AG09309 (cell line): Measurements from ENCODE around the gene UFSP1.

Experiments used
- DNase-seq: peaks from one replicate; pipeline ENCODE4 v3.0.0-alpha.2; 2010; ENCODE audit warnings: low read depth
- H3K4me3 ChIP-seq: 2 replicates; pipeline ENCODE4 v1.5.1; 2011; ENCODE audit warnings: mild to moderate bottlenecking, low read depth, low read length, moderate library complexity; ENCODE audit not compliant: control insufficient read depth
- TF ChIP-seq, protein P1 (sequence below): IDR thresholded peaks from 2 replicates; pipeline ENCODE4 v1.5.1; 2011; ENCODE audit warnings: mild to moderate bottlenecking, low read depth, low read length, inconsistent platforms; ENCODE audit not compliant: insufficient read depth, control insufficient read depth; ENCODE audit errors: missing control alignments

The UFSP1 gene

DNA sequence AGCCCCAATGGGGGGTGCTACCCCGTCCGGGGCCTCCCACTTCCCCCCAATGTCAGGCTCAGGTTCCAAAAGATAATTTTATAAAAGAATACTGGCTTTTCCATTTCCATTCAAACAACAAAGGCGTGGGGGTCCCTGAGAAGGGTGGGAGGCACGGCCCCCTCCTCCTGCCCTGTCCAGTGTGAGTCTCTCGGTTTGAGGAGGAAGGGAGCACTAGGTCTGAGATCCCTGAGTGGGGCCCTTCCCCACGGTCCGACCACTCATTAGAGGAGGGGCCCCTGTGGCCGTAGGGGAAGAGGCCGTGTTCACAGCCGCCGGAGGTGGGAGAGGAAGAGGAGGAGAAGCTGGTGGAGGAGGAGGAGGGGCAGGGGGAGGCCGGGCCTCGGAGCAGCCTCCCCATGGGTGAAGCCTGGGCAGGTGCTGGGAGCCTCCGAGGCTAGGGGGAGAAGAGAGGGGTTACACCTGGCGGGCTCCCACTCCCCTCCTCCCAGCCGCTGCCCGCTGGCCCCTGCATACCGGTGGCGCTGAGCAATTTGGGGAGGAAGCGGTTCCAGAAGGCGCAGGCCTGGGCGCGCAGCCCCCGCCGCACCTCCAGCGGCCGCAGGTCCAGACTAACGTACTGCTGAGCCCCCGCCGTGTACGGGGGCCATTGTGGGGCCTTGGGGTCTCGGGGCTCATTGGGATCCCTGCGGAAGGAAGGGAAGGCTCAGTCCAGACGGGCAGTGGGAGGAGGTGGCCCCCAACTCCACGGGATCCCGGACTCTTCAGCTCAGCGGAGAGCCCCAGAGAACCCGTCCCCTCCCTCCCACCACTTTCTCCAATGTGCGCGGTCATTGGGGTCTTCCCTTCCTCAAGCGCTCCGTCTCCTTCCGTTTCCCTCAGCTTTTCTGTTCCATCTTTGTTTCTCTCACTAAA, 1.4 kb upstream of the UFSP1 start:
- peak overlapping the region; percentile 47 for H3K4me3 ChIP-seq
- DNase-seq, result no peak
- TF ChIP-seq, protein P1, sequence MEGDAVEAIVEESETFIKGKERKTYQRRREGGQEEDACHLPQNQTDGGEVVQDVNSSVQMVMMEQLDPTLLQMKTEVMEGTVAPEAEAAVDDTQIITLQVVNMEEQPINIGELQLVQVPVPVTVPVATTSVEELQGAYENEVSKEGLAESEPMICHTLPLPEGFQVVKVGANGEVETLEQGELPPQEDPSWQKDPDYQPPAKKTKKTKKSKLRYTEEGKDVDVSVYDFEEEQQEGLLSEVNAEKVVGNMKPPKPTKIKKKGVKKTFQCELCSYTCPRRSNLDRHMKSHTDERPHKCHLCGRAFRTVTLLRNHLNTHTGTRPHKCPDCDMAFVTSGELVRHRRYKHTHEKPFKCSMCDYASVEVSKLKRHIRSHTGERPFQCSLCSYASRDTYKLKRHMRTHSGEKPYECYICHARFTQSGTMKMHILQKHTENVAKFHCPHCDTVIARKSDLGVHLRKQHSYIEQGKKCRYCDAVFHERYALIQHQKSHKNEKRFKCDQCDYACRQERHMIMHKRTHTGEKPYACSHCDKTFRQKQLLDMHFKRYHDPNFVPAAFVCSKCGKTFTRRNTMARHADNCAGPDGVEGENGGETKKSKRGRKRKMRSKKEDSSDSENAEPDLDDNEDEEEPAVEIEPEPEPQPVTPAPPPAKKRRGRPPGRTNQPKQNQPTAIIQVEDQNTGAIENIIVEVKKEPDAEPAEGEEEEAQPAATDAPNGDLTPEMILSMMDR, result no peak

DNA sequence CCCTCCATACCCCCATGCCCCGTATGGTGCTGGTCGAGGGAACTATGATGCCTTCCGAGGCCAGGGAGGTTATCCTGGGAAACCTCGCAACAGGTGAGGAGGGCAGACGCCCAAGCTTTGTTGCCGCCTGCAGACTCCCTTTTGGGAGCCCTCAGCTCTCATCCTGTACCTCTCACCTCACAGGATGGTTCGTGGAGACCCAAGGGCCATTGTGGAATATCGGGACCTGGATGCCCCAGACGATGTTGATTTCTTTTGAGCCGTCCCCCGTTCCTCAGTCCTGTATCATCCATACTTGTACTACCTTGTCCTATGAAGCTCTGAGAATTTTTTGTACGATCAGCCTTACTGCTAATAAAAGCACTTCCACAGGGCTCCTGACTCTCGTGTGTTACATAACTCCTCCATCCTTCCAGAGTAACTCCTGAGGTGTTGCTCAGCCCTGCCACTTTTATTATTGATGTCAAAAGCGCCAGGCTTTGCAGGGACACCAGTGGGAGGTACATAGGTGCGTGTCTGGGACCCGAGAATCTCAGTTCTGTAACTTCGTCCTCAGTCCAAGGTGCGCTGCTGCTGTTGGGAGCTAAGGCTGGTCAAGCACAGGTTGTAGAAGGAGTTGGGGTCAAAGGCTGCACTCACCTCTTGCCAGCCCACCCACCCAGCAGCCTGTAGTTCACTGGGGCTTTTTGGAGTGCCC, 1.1 kb downstream of the UFSP1 start:
- TF ChIP-seq, protein P1, result no peak
- no peak for DNase-seq
- peak overlapping the region; percentile 52 for H3K4me3 ChIP-seq

DNA sequence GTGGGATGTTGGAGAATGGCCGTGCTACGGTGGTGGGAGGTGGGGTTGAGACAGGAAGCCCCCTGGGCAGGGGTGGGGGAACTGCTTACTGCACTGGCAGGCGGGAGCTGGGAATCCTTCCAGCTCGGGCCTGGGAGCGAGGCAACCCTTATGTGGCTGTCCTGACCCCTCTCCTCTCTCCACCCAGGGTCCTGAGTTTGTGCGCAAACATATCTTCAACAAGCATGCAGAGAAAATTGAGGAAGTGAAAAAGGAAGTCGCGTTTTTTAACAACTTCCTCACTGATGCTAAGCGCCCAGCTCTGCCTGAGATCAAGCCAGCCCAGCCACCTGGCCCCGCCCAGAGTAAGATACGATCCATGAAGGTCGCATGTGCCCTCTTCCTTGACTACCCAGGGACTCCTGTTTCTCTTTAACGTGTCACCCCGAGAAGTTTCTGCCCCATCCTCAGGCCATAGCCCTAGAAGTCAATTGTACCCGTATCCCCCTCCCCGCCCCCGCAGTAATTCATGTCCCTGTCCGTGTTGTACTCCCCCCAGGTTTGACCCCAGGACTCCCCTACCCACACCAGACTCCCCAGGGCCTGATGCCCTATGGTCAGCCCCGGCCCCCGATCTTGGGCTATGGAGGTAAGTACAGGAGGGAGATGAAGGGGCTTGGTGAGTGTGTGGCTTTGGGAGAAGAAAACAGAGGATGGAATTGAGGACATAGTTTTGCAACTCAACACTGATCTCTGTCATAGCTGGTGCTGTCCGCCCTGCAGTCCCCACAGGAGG, 1.8 kb downstream of the UFSP1 start:
- DNase-seq, result no peak
- TF ChIP-seq, protein P1, result no peak
- H3K4me3 ChIP-seq, result peak overlapping the region; percentile 52; the same call in 1 of the 2 replicates

DNA sequence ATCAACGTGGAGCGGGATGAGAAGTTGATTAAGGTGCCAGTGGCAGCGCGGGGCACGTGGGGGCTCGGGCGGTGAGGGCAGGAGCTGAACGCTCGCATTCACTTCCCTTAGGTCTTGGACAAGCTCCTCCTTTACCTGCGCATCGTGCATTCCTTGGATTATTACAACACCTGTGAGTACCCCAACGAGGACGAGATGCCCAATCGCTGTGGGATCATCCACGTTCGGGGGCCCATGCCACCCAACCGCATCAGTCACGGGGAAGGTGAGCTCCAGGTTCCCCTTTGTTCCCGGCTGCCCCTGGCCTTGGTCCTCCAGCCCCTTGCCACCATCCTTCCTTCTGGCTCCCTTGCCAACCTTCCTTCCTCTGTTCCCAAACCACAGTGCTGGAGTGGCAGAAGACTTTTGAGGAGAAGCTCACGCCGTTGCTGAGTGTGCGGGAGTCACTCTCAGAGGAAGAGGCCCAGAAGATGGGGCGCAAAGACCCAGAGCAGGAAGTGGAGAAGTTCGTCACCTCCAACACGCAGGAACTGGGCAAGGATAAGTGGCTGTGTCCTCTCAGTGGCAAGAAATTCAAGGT, 2.5 kb downstream of the UFSP1 start:
- no peak overlapping the region for H3K4me3 ChIP-seq
- no peak for DNase-seq
- TF ChIP-seq, protein P1, result no peak

DNA sequence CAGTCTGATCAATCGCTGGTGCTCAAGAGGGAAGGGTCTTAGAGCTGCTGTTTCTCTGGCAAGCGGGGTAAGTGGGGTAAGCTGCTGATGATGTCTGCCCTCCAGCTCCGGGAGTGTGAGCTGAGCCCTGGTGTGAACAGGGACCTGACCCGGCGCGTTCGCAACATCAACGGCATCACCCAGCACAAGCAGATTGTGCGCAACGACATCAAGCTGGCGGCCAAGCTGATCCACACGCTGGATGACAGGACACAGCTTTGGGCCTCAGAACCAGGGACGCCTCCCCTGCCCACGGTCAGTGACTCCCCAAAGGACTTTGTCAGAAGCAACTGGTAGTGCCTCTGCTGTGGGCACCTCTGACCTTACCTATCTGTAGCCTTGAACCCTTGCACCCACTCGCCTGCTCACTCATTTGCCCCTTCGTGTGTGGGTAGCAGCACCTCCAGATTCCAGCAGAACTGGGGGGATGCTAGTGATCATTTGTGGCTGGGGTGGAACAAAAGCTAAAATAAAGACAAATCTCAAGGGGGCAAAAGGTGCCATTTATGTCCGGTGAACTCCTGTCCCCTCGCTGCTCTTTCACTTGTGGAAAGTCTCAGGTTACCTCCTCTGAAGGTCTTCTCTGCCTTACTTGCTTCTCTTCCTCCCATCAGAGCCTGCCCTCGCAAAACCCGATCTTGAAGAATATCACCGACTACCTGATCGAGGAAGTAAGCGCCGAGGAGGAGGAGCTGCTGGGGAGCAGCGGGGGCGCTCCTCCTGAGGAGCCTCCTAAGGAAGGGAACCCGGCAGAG, 3.2 kb downstream of the UFSP1 start:
- DNase-seq, result no peak
- no peak overlapping the region for H3K4me3 ChIP-seq
- TF ChIP-seq, protein P1, result no peak
